GM10847 (cell line): ENCODE measurements around the gene WDFY4.

ENCODE experiments used
- POLR2A ChIP-seq: IDR thresholded peaks from 2 replicates; pipeline ENCODE4 v1.6.1; 2011; ENCODE audit not compliant: insufficient read length; ENCODE audit errors: extremely low read depth

WDFY4 gene

DNA sequence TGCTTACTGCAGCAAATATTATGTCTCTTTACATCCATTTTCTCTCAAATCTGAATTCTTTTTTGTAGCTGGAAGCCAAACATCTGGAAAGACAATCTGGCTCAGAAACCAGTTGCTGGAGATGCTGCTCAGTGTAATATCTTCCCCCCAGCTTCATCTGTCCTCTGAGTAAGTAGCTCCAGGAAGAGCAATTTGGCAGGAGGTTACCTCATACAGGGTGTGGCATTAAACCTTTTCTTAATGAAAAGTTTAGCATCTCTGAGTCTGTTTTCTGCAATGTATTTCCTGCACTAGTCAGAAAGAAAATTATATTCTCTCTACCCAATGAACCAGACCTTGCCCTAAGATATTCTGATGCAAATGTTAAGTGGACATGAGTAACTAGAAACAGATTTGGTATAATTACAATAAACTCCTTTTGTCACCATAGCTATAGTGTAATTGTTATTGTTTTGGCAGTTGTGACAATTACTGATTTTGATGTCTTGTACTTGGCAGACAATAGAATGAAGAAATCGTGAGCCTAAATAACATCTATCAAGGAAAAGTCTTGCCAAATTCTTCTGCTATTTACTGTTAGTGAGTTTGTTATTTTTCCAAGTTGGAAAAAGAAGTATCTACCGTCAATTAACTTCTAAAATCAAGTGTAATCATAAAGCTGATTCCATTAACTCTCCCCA lies 123.3 kb downstream of the WDFY4 start:
- no peak for TF ChIP-seq POLR2A

DNA sequence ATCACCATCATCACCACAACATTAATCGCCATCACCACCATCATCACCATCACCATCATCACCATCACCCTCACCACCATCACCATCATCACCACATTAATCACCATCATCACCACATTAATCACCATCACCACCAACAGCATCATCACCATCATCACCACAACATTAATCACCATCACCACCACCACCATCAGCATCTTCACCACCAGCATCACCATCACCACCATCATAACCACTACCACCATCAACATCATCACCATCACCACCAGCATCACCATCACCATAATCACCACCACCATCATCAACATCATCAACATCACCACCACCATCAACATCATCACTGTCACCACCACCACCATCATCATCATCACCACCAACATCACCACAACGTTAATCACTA lies 124.6 kb downstream of the WDFY4 start:
- no peak for TF ChIP-seq POLR2A

DNA sequence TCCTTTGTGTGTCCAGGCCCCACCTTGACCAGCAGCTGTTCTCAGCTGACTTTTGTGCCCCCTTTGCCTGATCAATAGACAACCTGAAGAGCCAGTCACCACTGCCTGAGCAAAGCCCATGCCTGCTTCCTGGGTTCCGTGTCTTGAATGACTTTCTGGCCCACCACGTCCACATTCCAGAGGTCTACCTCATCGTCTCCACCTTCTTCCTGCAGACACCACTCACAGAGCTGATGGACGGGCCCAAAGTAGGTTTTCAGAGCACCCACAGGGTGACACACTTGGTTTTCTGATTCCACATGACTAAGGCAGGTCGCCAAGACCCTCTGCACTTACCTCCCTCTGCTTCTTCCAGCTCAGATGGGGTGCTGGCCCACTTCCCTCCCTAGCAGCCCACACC lies 126.8 kb downstream of the WDFY4 start:
- TF ChIP-seq POLR2A = no peak

DNA sequence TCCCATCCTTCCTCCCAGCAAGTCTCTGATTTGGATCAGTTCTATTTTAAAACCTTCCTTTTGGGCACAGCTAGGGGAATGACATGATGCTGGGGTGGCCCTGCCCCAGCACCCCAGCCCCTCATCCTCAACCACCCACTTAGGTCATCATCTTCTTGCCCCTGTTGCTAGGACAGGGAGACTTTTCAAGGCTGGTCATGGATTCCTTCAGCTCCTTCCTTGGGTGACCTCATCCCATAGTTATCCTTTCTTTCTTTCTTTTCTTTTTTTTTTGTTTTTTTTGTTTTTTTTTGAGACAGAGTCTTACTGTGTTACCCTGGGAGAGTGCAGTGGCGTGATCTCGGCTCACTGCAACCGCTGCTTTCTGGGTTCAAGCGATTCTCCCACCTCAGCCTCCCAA lies 127.2 kb downstream of the WDFY4 start:
- TF ChIP-seq POLR2A = no peak

DNA sequence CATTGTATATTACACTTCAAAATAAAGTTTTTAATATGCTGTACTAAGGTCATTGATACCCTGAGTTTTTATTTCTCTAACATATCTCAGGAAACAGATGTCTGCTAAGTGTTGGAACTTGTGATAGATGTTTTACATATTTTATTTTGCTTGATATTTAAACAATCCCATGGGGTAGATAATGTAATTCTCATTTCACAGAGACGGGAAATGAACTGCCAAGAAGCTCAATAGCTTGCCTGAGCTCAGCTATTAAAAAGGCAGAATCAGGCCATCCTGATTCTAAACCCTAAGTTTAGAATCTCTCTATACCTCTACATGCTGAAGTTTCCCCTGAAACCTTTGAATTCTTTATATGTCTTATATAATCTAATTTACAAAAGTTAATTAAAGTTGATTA lies 128.6 kb downstream of the WDFY4 start:
- TF ChIP-seq POLR2A = no peak

DNA sequence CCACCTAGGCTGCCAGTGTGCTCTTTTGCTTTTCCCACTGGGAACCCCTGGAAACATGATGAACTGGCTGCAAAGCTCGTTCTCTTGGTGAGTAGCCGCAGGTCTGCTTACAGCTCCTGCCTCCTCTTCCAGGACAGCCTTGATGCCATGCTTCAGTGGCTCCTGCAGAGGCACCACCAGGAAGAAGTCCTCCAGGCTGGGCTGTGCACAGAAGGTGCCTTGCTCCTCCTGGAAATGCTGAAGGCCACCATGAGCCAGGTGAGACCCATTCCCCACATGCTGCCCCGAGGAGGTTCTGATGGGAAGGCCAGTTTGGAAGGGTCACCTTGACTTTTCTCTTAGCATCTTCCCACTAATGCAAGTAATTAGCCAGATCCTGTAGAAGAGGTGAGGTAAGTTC lies 129.2 kb downstream of the WDFY4 start:
- TF ChIP-seq POLR2A = no peak

DNA sequence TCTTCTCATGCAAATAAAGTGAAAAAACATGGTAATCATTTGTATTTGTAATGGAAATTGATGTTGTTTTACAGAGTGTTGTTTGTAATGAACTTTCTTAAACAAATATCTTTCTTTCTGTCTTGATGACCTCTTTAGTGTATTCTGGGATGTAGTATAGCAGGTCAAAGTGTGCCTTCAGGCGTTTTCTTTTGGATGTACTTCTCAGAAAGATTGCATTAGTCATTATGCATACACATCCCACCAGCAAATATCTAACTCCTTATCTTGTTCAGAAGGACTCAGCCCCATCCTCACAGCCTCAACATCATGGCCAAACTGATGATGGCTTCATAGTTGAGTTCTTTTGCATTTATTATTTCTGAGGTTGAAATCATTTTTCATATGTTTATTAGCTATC lies 130.3 kb downstream of the WDFY4 start:
- no peak for TF ChIP-seq POLR2A

DNA sequence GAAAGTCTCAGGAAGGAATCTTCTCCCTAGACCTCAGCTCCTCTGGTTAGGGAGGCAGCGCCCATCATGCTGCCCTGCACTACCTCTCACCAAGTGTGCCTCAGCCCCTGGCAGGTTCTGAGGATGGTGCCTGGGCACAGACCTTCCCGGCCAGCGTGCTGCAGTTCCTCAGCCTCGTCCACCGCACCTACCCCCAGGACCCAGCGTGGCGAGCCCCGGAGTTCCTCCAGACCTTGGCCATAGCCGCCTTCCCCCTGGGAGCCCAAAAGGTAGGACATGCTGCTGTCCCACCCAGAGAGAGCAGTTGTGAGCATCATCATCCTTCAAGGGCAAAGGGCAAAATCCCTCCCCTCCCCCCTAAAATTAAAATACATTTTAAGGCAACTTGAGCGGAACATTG lies 132.5 kb downstream of the WDFY4 start:
- TF ChIP-seq POLR2A = no peak

DNA sequence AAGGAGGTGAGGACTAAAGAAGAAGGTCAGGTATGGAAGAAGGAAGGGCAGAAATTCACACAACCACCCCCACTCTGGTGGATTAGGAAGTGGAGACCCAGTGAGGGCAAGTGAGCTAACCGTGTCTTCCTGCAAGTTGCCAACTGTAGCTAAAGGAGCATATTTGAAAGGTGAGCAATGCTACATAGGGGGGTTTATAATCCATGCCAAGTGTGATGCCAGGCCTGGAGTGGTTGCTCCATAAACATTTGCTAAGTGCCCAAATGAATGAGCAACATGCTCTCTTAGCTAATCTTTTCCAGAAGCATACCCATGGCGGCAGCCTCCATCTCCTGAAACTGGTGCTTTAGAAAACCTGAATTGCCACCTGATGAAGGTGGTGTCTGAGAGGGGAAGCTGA lies 133.4 kb downstream of the WDFY4 start:
- no peak for TF ChIP-seq POLR2A

DNA sequence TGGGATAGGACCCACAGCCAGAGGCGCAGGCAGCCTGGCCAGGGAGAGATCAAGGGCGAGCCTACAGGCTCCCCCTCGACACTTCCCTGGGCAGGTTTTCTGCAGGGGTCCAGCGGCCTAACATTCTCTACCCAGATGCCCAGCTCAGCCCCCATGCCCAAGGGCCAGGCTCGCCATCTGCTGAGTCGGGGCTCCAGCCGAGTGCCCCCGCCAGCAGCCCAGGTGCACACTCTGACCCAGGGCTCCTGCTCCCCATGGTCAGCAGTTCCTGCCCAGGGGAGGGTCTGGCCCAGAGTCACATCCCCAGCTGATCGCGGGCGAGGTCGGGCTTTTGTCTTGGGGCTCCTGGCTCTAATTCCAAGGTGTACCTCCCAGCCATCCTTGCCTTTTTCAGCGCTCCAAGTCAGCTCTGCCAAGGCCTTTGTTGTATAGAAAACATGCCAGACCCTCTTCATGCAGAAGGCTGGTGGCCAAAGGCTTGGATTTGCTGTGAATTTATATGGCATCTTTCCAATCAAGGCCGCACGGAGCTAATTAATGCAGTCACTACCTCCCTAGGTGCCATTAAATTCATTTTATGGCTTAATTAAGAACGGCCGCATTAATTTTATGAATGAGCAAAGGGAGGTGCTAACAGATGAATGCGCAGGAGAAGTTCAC lies 134.3 kb downstream of the WDFY4 start:
- no peak for TF ChIP-seq POLR2A

DNA sequence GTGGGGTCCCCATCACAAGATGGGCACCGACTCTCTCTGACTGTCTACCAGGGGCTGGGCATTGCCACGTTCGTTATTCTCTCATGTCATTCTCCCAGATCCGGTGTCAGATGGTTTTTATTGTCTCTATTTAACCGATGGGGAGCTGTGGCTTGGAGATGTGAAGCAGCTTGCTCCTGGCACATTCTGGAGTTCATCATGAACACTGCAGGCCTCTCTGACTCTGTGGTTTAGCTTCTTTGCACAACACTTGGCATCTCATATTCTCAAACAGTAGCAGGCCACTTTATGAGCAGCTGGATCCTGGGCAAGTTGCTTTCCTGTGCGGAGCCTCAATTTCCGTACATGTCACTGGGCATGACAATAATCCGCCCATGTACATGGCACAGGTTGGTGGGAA lies 135.1 kb downstream of the WDFY4 start:
- no peak for TF ChIP-seq POLR2A

DNA sequence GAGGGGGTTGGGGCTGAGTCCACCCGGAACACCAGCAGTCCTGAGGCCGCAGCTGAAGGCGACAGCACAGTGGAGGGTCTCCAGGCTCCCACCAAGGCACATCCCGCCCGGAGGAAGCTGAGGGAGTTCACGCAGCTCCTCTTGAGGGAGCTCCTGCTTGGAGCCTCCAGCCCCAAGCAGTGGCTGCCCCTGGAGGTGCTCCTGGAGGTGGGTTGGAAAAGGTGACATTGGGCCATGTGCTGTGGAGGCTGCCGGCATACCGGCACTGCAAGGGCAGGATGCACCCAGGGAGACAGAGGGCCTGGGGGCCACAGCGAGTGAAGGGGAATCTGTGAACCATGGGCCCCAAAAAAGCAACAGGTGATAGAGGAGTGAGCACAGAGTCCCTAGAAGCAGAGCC lies 135.6 kb downstream of the WDFY4 start:
- no peak for TF ChIP-seq POLR2A

DNA sequence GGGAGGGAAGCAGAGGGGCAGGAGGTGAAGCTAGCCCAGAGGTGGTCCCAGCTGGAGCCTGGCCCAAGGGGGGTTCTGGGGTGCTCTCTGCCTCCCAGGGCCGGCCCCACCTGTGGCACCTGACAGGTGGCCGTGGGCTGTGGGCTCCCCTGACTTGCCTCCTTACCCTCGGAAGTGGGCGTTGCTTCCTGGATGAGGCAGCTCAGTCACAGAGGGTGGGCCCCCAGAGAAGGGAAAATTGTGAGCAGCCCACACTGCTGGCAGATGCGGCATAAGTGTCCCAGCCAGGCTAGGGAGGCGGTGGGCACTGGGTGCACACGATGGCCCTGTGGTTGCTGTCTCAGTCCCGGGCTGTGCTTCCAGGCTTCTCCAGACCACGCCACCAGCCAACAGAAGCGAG lies 136.0 kb downstream of the WDFY4 start:
- TF ChIP-seq POLR2A = no peak

DNA sequence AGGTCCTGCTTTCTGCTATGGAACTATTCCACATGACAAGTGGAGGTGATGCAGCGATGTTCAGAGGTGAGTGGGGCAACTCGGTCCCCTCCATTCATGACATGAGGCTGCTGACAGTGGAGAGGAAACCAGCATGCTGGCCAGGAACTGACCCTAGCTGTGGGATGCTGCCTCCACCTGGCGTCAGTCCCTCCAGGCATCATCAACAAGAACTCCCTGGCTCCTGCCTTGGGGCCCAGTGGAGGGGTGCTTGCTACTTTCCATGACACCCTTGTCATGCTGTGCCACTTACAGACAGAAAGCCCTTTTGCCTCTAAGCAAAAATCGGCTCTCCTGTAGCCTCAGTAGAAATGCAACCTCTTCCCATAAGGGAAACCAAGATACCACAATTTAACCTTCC lies 136.4 kb downstream of the WDFY4 start:
- TF ChIP-seq POLR2A = no peak

DNA sequence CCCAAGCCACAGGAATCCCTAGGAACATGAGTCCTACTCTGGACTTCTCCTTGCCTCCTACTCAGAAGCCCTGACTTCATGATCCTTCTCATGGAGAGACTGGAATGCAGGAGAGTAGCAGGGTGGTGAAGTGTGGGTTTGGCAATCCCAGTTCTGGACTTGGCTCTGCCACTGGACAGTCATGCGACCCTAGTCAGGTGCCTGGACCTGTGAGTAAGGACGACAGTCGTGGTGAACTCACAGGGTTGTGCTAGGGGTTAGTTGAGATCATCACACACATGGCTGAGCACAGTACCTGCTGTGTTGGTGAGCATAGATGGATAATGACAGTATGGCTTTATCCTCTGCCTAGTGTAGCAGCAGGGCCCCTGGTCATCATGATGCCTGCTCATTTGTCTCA lies 137.0 kb downstream of the WDFY4 start:
- no peak for TF ChIP-seq POLR2A

DNA sequence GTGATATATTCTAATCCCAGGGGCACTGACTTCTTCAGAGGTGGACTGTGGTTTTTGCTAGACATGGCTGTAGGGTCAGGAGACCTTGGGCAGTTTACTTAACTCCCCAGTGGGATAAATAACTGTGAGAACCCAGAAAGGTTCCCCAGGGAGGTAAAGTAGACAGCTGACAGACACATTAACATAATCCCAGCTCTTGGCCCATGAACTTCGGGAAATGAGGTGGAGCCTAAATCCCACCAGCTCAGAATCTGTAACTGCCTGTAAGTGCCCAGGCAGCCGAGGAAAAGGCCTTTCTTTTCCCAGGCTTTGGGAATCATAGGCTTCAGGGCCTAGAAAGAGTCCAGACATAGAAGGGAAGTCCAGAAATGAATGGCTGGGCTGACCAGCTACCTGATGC lies 149.0 kb downstream of the WDFY4 start:
- no peak for TF ChIP-seq POLR2A
